Lung (tissue), 16 donors: Measurements from ENCODE around the gene OR1L4. TPM values are rescaled to one million over a fixed set of nuclear protein-coding genes. Genes with fewer than 3 reads are reported as not detected.

Experiments used
- ATAC-seq: fragments of 200-7000 bp; cut with Tn5 transposase; one replicate; pipeline ENCODE4 v1.9.1; 2020; ENCODE audit warnings: moderate number of reproducible peaks; ENCODE audit not compliant: insufficient read depth, low FRiP score
- DNase-seq, 3 donors: peaks; one replicate each; pipeline ENCODE4 v3.0.0-alpha.2; 2013 to 2017
- H3K27ac ChIP-seq, 2 donors: one replicate each; pipeline ENCODE4 v1.5.1; 2013; ENCODE audit warnings: mild to moderate bottlenecking in 2 of 2, moderate library complexity in 2 of 2, control low read depth in 1 of 2, inconsistent platforms in 1 of 2, low read depth in 1 of 2, low read length in 1 of 2
- H3K27me3 ChIP-seq, 3 donors: one replicate each; pipeline ENCODE4 v1.5.1; 2013; ENCODE audit warnings: low read length in 2 of 3; ENCODE audit not compliant: control insufficient read depth in 3 of 3, insufficient read depth in 3 of 3
- H3K36me3 ChIP-seq, 4 donors: one replicate each; pipeline ENCODE4 v1.5.1; 2013; ENCODE audit warnings: low read length in 4 of 4, mild to moderate bottlenecking in 1 of 4, moderate library complexity in 1 of 4; ENCODE audit not compliant: control insufficient read depth in 4 of 4, insufficient read depth in 4 of 4
- H3K4me1 ChIP-seq, 5 donors: one replicate each; pipeline ENCODE4 v1.5.1; 2013; ENCODE audit warnings: low read length in 5 of 5, mild to moderate bottlenecking in 2 of 5, moderate library complexity in 1 of 5; ENCODE audit not compliant: control insufficient read depth in 5 of 5, insufficient read depth in 5 of 5
- H3K4me3 ChIP-seq: one replicate; pipeline ENCODE4 v1.5.1; 2013; ENCODE audit warnings: mild to moderate bottlenecking, control low read depth, moderate library complexity
- H3K9ac ChIP-seq, 2 donors: one replicate each; pipeline ENCODE4 v1.5.1; 2013; ENCODE audit warnings: low read length in 2 of 2, control low read depth in 1 of 2; ENCODE audit not compliant: insufficient read depth in 1 of 2
- H3K9me3 ChIP-seq, 4 donors: one replicate each; pipeline ENCODE4 v1.5.1; 2013; ENCODE audit warnings: low read length in 3 of 4, mild to moderate bottlenecking in 1 of 4, moderate library complexity in 1 of 4; ENCODE audit not compliant: control insufficient read depth in 4 of 4, insufficient read depth in 3 of 4
- CTCF ChIP-seq: IDR thresholded peaks from 2 replicates; pipeline ENCODE4 v1.5.1; 2012; ENCODE audit warnings: mild to moderate bottlenecking; ENCODE audit errors: control extremely low read depth, extremely low read depth
- WGBS, 2 donors: extraction: QIAGEN DNeasy Blood & Tissue Kit; methylation state at CpG; one replicate each; pipeline ENCODE4 v1.1.7; 2013; 5-methylcytosine and 5-hydroxymethylcytosine counted together
- long read RNA-seq, 5 donors: transcript quantifications; one replicate each; lab custom pipeline, GENCODE V29; 2026
- polyA plus RNA-seq, 2 donors: library from polyadenylated mRNA; stranded (reverse); fragments of 200-250 nt; gene quantifications; one replicate each; pipeline ENCODE4 v1.2.1, GENCODE V29; 2013
- total RNA-seq, 2 donors: library from RNA; depleted of rRNA in 1 of 2; stranded (reverse); fragments of >200 nt in 1 of 2; gene quantifications; one replicate each; pipeline ENCODE4 v1.2.1, GENCODE V29; 2014 to 2021
- donor health status: control.
- donor health status: control.
- donor health status: Bipolar disorder and iron deficiency.
- donor health status: healthy.
- donor health status: DM: yes; HTN: yes; CAD: no.

OR1L4 gene, protein sequence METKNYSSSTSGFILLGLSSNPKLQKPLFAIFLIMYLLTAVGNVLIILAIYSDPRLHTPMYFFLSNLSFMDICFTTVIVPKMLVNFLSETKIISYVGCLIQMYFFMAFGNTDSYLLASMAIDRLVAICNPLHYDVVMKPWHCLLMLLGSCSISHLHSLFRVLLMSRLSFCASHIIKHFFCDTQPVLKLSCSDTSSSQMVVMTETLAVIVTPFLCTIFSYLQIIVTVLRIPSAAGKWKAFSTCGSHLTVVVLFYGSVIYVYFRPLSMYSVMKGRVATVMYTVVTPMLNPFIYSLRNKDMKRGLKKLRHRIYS
- total RNA-seq (not detected), polyA plus RNA-seq (not detected)
- long read RNA-seq, donor 1: 0 reads
- long read RNA-seq, donor 2: 0 reads
- long read RNA-seq, donor 3: 0 reads
- long read RNA-seq, donor 4: 0 reads
- long read RNA-seq, donor 5: 0 reads

GRCh38 chr9:122723690-122724089 lies at the start of gene OR1L4:
TSS of gene OR1L4 (plus strand) at chr9:122723990. CDS start at chr9:122723990, 0 bp downstream.
- Histone ChIP-seq H3K36me3 (no peaks in the 10 kb centered on the region), H3K9me3 (peaks cover 0 to 27% (median 20%) of the 10 kb centered on the region in 4 donors), H3K9ac (no peak within 1 kb of the TSS), H3K27me3 (no peaks in the 10 kb centered on the region), H3K4me1 (no peaks in the 10 kb centered on the region), H3K27ac (no peak within 1 kb of the TSS), H3K4me3 (no peak within 1 kb of the TSS)
- no peak for DNase-seq
- no peak for TF ChIP-seq CTCF
- ATAC-seq: no peak
- 82 to 91% methylated on average over 1 of the region's 1 CpG for WGBS, 2 donors

- no peak for DNase-seq
- ATAC-seq: no peak
- H3K9ac ChIP-seq: no peak overlapping the region
- no peak for TF ChIP-seq CTCF
- no peak overlapping the region for H3K27ac ChIP-seq
- H3K9me3 ChIP-seq: peaks cover 0 to 15% (median under 1%) of the 10 kb centered on the region in 4 donors
- H3K36me3 ChIP-seq: no peaks in the 10 kb centered on the region
- H3K27me3 ChIP-seq: no peaks in the 10 kb centered on the region
- H3K4me1 ChIP-seq: no peaks in the 10 kb centered on the region
- H3K4me3 ChIP-seq: no peak overlapping the region
Measured at GRCh38 chr9:122684851-122685250, 38.9 kb upstream of the OR1L4 start.

DNA sequence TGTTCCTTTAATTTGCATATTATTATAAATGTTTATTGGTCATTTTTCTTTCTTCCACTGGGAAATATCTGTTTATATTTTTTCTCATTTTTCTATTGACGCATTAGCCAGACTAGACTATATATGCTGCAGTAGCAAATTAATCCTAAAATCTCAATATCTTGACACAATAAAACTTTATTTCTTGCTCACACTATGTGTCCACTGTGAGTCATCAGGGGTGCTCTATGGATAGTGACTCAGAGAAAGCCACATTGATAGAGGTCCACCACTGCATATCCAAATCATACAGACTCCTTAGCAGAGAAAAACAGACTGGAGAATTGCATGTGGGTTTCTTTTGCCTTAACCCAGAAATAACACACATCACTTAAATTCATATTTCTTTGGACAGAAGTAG lies 28.1 kb upstream of the OR1L4 start:
- H3K36me3 ChIP-seq: no peaks in the 10 kb centered on the region
- H3K27ac ChIP-seq: no peak overlapping the region
- H3K4me1 ChIP-seq: no peaks in the 10 kb centered on the region
- H3K9me3 ChIP-seq: peaks cover 0 to 2% (median 0%) of the 10 kb centered on the region in 4 donors
- TF ChIP-seq CTCF: no peak
- 91 to 98% methylated on average over 1 of the region's 1 CpG for WGBS, 2 donors
- no peak for ATAC-seq
- DNase-seq: no peak
- no peak overlapping the region for H3K9ac ChIP-seq
- H3K4me3 ChIP-seq: no peak overlapping the region
- no peaks in the 10 kb centered on the region for H3K27me3 ChIP-seq
